Astrocyte (in vitro differentiated cells and primary cell): ENCODE data around the gene CSTF1.

Experiments
- CTCF ChIP-seq: IDR thresholded peaks from 2 replicates; pipeline ENCODE4 v1.5.1; 2011; ENCODE audit warnings: low read depth, mild to moderate bottlenecking, inconsistent platforms, low read length, moderate library complexity; ENCODE audit not compliant: insufficient read depth
- EZH2 ChIP-seq: IDR thresholded peaks from 2 replicates; pipeline ENCODE4 v1.6.1; 2012; ENCODE audit warnings: mild to moderate bottlenecking, low read length, inconsistent platforms; ENCODE audit not compliant: insufficient read depth

- TF ChIP-seq CTCF (no peak), EZH2 (no peak)
These were observed 39.9 kb upstream of the CSTF1 start for GRCh38 chr20:56352345-56353055.
